HepG2 (cell line): ENCODE data around the gene GEMIN2. TPM values are rescaled to one million over a fixed set of nuclear protein-coding genes. Genes with fewer than 3 reads are reported as not detected.
A peak's percentile ranks its signal among the peaks of the same experiment; 100 is the strongest.

Source experiments
- CENPX ChIP-seq: sonication (generic); formaldehyde crosslinking; IDR thresholded peaks from 2 replicates; pipeline ENCODE4 v1.9.0; 2021; ENCODE audit warnings: mild to moderate bottlenecking, missing genetic modification reagents, moderate library complexity
- CSRNP2 ChIP-seq: sonication (generic); formaldehyde crosslinking; conservative IDR thresholded peaks from 2 replicates; pipeline ENCODE4 v1.8.0; 2022; ENCODE audit warnings: low read depth, missing genetic modification reagents
- E2F5 ChIP-seq: sonication (generic); formaldehyde crosslinking; conservative IDR thresholded peaks from 2 replicates; pipeline ENCODE4 v1.4.0; 2020; ENCODE audit warnings: missing genetic modification reagents
- FOXA1 ChIP-seq, 2 experiments: fragments of 450-650 bp in 1 of 2; sonication (generic) in 1 of 2; formaldehyde crosslinking in 1 of 2; IDR thresholded peaks; 2 replicates each; pipeline versions ENCODE4 v1.4.0 to v1.6.1; 2016 to 2020; ENCODE audit warnings: missing genetic modification reagents in 1 of 2
- FOXC1 ChIP-seq: sonication (generic); formaldehyde crosslinking; IDR thresholded peaks from 2 replicates; pipeline ENCODE4 v1.8.0; 2022; ENCODE audit warnings: mild to moderate bottlenecking, missing genetic modification reagents, borderline replicate concordance
- GABPA ChIP-seq, 2 experiments: IDR thresholded peaks; 2 replicates each; pipeline ENCODE4 v1.6.1; 2011 to 2016; ENCODE audit warnings: low read depth in 2 of 2, low read length in 1 of 2, missing biosample characterization in 1 of 2, missing genetic modification characterization in 1 of 2
- KLF13 ChIP-seq: sonication (generic); formaldehyde crosslinking; IDR thresholded peaks from 2 replicates; pipeline ENCODE4 v1.4.0; 2020; ENCODE audit warnings: mild to moderate bottlenecking, missing genetic modification reagents
- MIER3 ChIP-seq: IDR thresholded peaks from 2 replicates; pipeline ENCODE4 v1.6.1; 2016; ENCODE audit warnings: missing compliant biosample characterization, borderline replicate concordance
- NR3C1 ChIP-seq: sonication (generic); formaldehyde crosslinking; IDR thresholded peaks from 2 replicates; pipeline ENCODE4 v1.4.0; 2020; ENCODE audit warnings: missing genetic modification reagents
- SNAPC2 ChIP-seq: sonication (generic); formaldehyde crosslinking; IDR thresholded peaks from 2 replicates; pipeline ENCODE4 v1.8.1; 2022; ENCODE audit warnings: mild to moderate bottlenecking, missing genetic modification reagents
- STAG1 ChIP-seq: sonication (generic); formaldehyde crosslinking; IDR thresholded peaks from 2 replicates; pipeline ENCODE4 v1.4.0; 2020; ENCODE audit warnings: missing genetic modification reagents
- ZBTB44 ChIP-seq: sonication (generic); formaldehyde crosslinking; IDR thresholded peaks from 2 replicates; pipeline ENCODE4 v1.4.0; 2020; ENCODE audit warnings: missing genetic modification reagents
- ZFP37 ChIP-seq: sonication (generic); formaldehyde crosslinking; IDR thresholded peaks from 2 replicates; pipeline ENCODE4 v1.4.0; 2020; ENCODE audit warnings: missing genetic modification reagents, borderline replicate concordance
- ZNF10 ChIP-seq: sonication (generic); formaldehyde crosslinking; IDR thresholded peaks from 2 replicates; pipeline ENCODE4 v1.4.0; 2020; ENCODE audit warnings: mild to moderate bottlenecking, low read depth, missing genetic modification reagents, borderline replicate concordance
- ZNF20 ChIP-seq: sonication (generic); formaldehyde crosslinking; IDR thresholded peaks from 2 replicates; pipeline ENCODE4 v1.4.0; 2020; ENCODE audit warnings: mild to moderate bottlenecking, moderate library complexity, missing genetic modification reagents
- ZNF234 ChIP-seq: sonication (generic); formaldehyde crosslinking; conservative IDR thresholded peaks from 2 replicates; pipeline ENCODE4 v1.5.1; 2020; ENCODE audit warnings: mild to moderate bottlenecking, missing genetic modification reagents
- ZNF337 ChIP-seq: sonication (generic); formaldehyde crosslinking; IDR thresholded peaks from 2 replicates; pipeline ENCODE4 v1.5.1; 2020; ENCODE audit warnings: missing genetic modification reagents, low read depth, mild to moderate bottlenecking, borderline replicate concordance
- ZNF432 ChIP-seq: sonication (generic); formaldehyde crosslinking; IDR thresholded peaks from 2 replicates; pipeline ENCODE4 v1.5.0; 2020; ENCODE audit warnings: missing genetic modification reagents, mild to moderate bottlenecking, borderline replicate concordance
- ZNF609 ChIP-seq: sonication (generic); formaldehyde crosslinking; IDR thresholded peaks from 2 replicates; pipeline ENCODE4 v1.4.0; 2020; ENCODE audit warnings: mild to moderate bottlenecking, missing genetic modification reagents, borderline replicate concordance
- ZNF775 ChIP-seq: sonication (generic); formaldehyde crosslinking; IDR thresholded peaks from 2 replicates; pipeline ENCODE4 v1.4.0; 2020; ENCODE audit warnings: missing genetic modification reagents, mild to moderate bottlenecking, moderate library complexity, borderline replicate concordance
- ZSCAN31 ChIP-seq: sonication (generic); formaldehyde crosslinking; IDR thresholded peaks from 2 replicates; pipeline ENCODE4 v1.5.0; 2020; ENCODE audit warnings: low read depth, mild to moderate bottlenecking, missing genetic modification reagents
- polyA plus RNA-seq, 8 experiments: library from polyadenylated mRNA; depleted of rRNA in 3 of 8; stranded (reverse) in 7 of 8; unstranded in 1 of 8; fragments of >200 nt; fragmentation: Illumina TruSeq in 4 of 8; extraction: Trizol in 4 of 8; gene quantifications; 2 replicates each; pipeline versions ENCODE4 v1.2.1 to v1.2.3, GENCODE V29; 2011 to 2016; ENCODE audit warnings: low read depth in 4 of 8, missing spikeins in 1 of 8, mixed read lengths in 1 of 8; ENCODE audit not compliant: insufficient read depth in 1 of 8
- total RNA-seq, 5 experiments: library from RNA; depleted of rRNA; stranded (reverse); fragments of >200 nt; fragmentation: Illumina TruSeq; extraction: Trizol; gene quantifications; 2 replicates each; pipeline ENCODE4 v1.2.3, GENCODE V29; 2016; ENCODE audit warnings: low read depth in 1 of 5

Gene GEMIN2
- total and polyA plus RNA-seq, 2 of the 13 experiments (the other 11 are each of a cell fraction or from before 2014, with no cell fraction given), result 54.8 to 110 TPM

GRCh38 chr14:39184628-39185255 lies 70.6 kb downstream of the GEMIN2 start (continued):
- TF ChIP-seq ZNF609 (CRISPR knock-in tag) (no peak), E2F5 (CRISPR knock-in tag) (no peak), FOXA1 (IDR thresholded peaks at IDR 0.05) (no peak), FOXA1 (CRISPR knock-in tag; IDR thresholded peaks at IDR 0.05) (no peak), GABPA (IDR thresholded peaks at IDR 0.05; ENCODE audit: low read depth, low read length) (no peak), GABPA (CRISPR knock-in tag; IDR thresholded peaks at IDR 0.05; ENCODE audit: low read depth) (no peak), ZNF432 (no peak), FOXC1 (CRISPR knock-in tag) (0 out of 2 replicates have a peak, but pooled peaks have one; percentile 34), ZNF234 (CRISPR knock-in tag) (no peak), ZNF10 (CRISPR knock-in tag) (no peak), KLF13 (CRISPR knock-in tag) (peak; percentile 74; the same call in 1 of the 2 replicates), ZBTB44 (CRISPR knock-in tag) (no peak), MIER3 (no peak; the same call in 1 of the 2 replicates), SNAPC2 (no peak), ZSCAN31 (CRISPR knock-in tag) (0 out of 2 replicates have a peak, but pooled peaks have one; percentile 1), ZFP37 (CRISPR knock-in tag) (no peak), NR3C1 (no peak), ZNF775 (CRISPR knock-in tag) (no peak), ZNF337 (CRISPR knock-in tag) (no peak), CSRNP2 (CRISPR knock-in tag) (no peak), CENPX (no peak), ZNF20 (CRISPR knock-in tag) (no peak), STAG1 (no peak)
